ENCODE results near the gene ADNP. TPM values are rescaled to one million over a fixed set of nuclear protein-coding genes. Genes with fewer than 3 reads are reported as not detected.

ADNP gene
- polyA plus RNA-seq, 2 of the 4 experiments (the other 2 are of a cell fraction), result 36.7 to 37.2 TPM

GRCh38 chr20:50975701-50976330, 44.6 kb upstream of the ADNP start:
- no peak for FAIRE-seq
- ATAC-seq, result no peak
- Histone ChIP-seq H3K4me2 (no peak overlapping the region), H3K27ac (no peak overlapping the region), H3K4me1 (peaks cover 18% of the 10 kb centered on the region), H3K4me3 (no peak overlapping the region), H3K9me3 (no peaks in the 10 kb centered on the region)
- WGBS (ENCODE audit: missing lambda C conversion rate), result 77% methylated on average over 10 of the region's 10 CpGs
- ChIA-PET CTCF (interaction anchor here (0.9 to 4.8 kb wide), 6 partner anchors 9 to 331 kb away, joined by 3 to 23 read pairs (median 5); partner anchors contain the start of gene ADNP), POLR2A (no interaction called here)
- no peak for TF ChIP-seq REST (IDR thresholded peaks at IDR 0.05)
- no peak for TF ChIP-seq HEYL (CRISPR knock-in tag; IDR thresholded peaks at IDR 0.05)
- no peak for TF ChIP-seq FOXS1 (CRISPR knock-in tag; IDR thresholded peaks at IDR 0.05)
- no peak for TF ChIP-seq HMGXB4 (CRISPR knock-in tag; IDR thresholded peaks at IDR 0.05; ENCODE audit: borderline replicate concordance)
- no peak for TF ChIP-seq POLR2AphosphoS2 (conservative IDR thresholded peaks at IDR 0.05; ENCODE audit: low read length)
- no peak for TF ChIP-seq RNF2 (IDR thresholded peaks at IDR 0.05; ENCODE audit: borderline replicate concordance, low read depth)
- TF ChIP-seq SREBF2 (IDR thresholded peaks at IDR 0.05), result no peak
- no peak for TF ChIP-seq HOXA7 (CRISPR knock-in tag; IDR thresholded peaks at IDR 0.05)
- no peak for TF ChIP-seq HES2 (IDR thresholded peaks at IDR 0.05)
- TF ChIP-seq HOXB13 (CRISPR knock-in tag; IDR thresholded peaks at IDR 0.05; ENCODE audit: low read depth), result no peak
- TF ChIP-seq USF2 (IDR thresholded peaks at IDR 0.05), result no peak
- TF ChIP-seq RFX5 (IDR thresholded peaks at IDR 0.05), result no peak
- no peak for DNase-seq (ENCODE audit: low read depth in 1 of 2, low spot score in 1 of 2)

GRCh38 chr20:50969912-50970311, 38.7 kb upstream of the ADNP start:
- no peak overlapping the region for H3K27ac ChIP-seq
- no peak overlapping the region for H3K4me2 ChIP-seq
- ChIA-PET CTCF (interaction anchor here (0.5 to 1.0 kb wide), 2 partner anchors 12 to 177 kb away, joined by 3 read pairs; no protein-coding TSS in a partner anchor), POLR2A (no interaction called here)
- H3K4me1 ChIP-seq, result no peaks in the 10 kb centered on the region
- no peak for ATAC-seq
- DNase-seq (ENCODE audit: low read depth in 1 of 2, low spot score in 1 of 2), result no peak
- 66% methylated on average over 8 of the region's 8 CpGs for WGBS (ENCODE audit: missing lambda C conversion rate)
- H3K4me3 ChIP-seq, result no peak overlapping the region
- FAIRE-seq, result no peak
- TF ChIP-seq ATOH8 (CRISPR knock-in tag; IDR thresholded peaks at IDR 0.05; ENCODE audit: low read depth), result no peak
- TF ChIP-seq MAX (IDR thresholded peaks at IDR 0.05), result no peak
- TF ChIP-seq RAD21 (conservative IDR thresholded peaks at IDR 0.05 in 1 of 2, IDR thresholded peaks at IDR 0.05 in 1 of 2), result no peak
- no peak for TF ChIP-seq NR3C1 (IDR thresholded peaks at IDR 0.05)
- TF ChIP-seq FOXS1 (CRISPR knock-in tag; IDR thresholded peaks at IDR 0.05), result no peak
- no peak for TF ChIP-seq HOXA7 (CRISPR knock-in tag; IDR thresholded peaks at IDR 0.05)
- TF ChIP-seq ZNF302 (CRISPR knock-in tag; IDR thresholded peaks at IDR 0.05), result no peak
- TF ChIP-seq CBX8 (IDR thresholded peaks at IDR 0.05), result no peak
- H3K9me3 ChIP-seq, result no peaks in the 10 kb centered on the region
